ENCODE results near the gene SERTM1. TPM values are rescaled to one million over a fixed set of nuclear protein-coding genes. Genes with fewer than 3 reads are reported as not detected.

Gene SERTM1
- total RNA-seq, 1 donor from 2014 or later, result 0.08 TPM

DNA sequence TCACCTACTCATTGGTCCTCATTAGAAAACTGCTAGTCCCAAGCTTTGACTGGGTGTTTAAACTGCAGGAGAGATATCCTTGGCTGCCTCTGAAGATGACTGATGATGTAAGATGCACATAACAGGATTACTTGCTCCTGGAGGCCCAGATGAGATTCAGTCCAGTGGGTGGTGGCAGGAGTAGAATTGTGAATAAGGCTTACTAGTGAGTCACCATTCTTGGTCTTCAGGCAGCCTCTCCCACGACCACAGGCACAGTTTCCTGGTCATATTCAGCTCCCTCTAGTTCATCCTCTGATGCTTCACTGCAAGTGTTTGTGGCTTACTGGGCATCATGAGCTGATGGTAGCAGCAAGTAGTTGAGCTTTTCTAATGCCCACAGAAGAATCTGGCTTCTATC, 12.1 kb downstream of the SERTM1 start:
- Mint-ChIP-seq H3K36me3 (ENCODE audit: low read depth, unreplicated experiment) (no peaks in the 10 kb centered on the region), H3K27ac (ENCODE audit: unreplicated experiment) (no peak overlapping the region), H3K4me1 (ENCODE audit: unreplicated experiment) (no peaks in the 10 kb centered on the region), H3K27me3 (ENCODE audit: unreplicated experiment) (peaks cover 1% of the 10 kb centered on the region), H3K4me3 (ENCODE audit: unreplicated experiment) (no peak overlapping the region), H3K9me3 (ENCODE audit: unreplicated experiment) (no peaks in the 10 kb centered on the region)
- no peak for DNase-seq (ENCODE audit: low spot score)
- TF ChIP-seq, protein P1, sequence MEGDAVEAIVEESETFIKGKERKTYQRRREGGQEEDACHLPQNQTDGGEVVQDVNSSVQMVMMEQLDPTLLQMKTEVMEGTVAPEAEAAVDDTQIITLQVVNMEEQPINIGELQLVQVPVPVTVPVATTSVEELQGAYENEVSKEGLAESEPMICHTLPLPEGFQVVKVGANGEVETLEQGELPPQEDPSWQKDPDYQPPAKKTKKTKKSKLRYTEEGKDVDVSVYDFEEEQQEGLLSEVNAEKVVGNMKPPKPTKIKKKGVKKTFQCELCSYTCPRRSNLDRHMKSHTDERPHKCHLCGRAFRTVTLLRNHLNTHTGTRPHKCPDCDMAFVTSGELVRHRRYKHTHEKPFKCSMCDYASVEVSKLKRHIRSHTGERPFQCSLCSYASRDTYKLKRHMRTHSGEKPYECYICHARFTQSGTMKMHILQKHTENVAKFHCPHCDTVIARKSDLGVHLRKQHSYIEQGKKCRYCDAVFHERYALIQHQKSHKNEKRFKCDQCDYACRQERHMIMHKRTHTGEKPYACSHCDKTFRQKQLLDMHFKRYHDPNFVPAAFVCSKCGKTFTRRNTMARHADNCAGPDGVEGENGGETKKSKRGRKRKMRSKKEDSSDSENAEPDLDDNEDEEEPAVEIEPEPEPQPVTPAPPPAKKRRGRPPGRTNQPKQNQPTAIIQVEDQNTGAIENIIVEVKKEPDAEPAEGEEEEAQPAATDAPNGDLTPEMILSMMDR (IDR thresholded peaks at IDR 0.05; ENCODE audit: unreplicated experiment), result no peak

DNA sequence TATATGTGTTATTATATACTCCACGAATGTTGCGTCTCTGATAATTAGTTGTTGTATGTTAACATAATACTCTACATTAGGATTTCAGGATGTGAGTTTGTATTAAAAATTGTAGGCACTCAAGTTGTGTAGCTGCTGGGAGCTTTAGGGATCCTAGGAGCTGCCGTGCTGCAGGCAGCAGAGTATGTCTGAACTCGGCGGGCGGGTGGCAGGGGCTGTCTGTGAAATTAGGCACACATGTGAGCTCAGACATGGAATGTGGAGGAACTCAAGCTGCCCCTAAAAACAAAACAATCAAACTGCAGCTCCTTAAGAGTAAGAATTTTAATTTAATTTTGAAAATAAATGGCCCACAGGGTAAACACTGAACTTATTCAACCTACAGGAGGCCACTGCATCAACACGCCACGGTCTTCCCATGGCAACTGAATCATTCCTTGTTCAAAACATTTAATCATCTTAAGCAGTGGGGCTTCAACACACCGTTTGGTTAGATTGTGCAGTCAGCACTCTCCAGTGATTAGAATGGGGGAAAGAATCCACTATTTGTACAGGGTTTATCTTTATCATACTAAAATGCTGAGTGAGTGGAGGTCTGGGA, 22.7 kb downstream of the SERTM1 start:
- no peak overlapping the region for H3K4me3 Mint-ChIP-seq (ENCODE audit: unreplicated experiment)
- no peaks in the 10 kb centered on the region for H3K36me3 Mint-ChIP-seq (ENCODE audit: low read depth, unreplicated experiment)

DNA sequence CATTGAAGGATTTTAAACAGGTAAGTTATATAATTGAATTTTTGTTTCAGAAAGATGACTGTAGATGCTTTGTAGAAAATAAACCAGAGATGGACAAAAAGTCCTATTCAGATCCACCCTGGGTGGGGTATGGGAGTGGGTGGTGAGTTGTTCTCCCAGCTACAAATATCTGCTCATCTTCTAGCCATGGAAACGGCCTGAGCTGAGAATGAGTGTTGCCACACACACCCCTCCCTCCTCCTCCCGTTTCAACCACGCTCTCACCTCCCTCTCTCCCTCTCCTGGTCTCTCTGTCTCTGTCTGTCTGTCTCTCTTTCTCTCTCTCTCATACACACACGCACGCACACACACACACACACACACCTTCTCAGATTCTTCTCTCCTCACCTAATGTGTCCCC, 26.4 kb downstream of the SERTM1 start:
- Mint-ChIP-seq H3K27me3 (ENCODE audit: unreplicated experiment) (peaks cover 8% of the 10 kb centered on the region), H3K4me3 (ENCODE audit: unreplicated experiment) (no peak overlapping the region), H3K27ac (ENCODE audit: unreplicated experiment) (no peak overlapping the region), H3K4me1 (ENCODE audit: unreplicated experiment) (peaks cover 3% of the 10 kb centered on the region), H3K36me3 (ENCODE audit: low read depth, unreplicated experiment) (no peaks in the 10 kb centered on the region), H3K9me3 (ENCODE audit: unreplicated experiment) (no peaks in the 10 kb centered on the region)
- TF ChIP-seq, protein P1 (IDR thresholded peaks at IDR 0.05; ENCODE audit: unreplicated experiment), result no peak
- no peak for DNase-seq (ENCODE audit: low spot score)

More for the DNA sequence above, 22.7 kb downstream of the SERTM1 start:
- H3K27me3 Mint-ChIP-seq (ENCODE audit: unreplicated experiment), result peaks cover 4% of the 10 kb centered on the region
- TF ChIP-seq, protein P1 (IDR thresholded peaks at IDR 0.05; ENCODE audit: unreplicated experiment), result no peak
- H3K4me1 Mint-ChIP-seq (ENCODE audit: unreplicated experiment), result peaks cover 3% of the 10 kb centered on the region
- DNase-seq (ENCODE audit: low spot score), result no peak
- H3K9me3 Mint-ChIP-seq (ENCODE audit: unreplicated experiment), result no peaks in the 10 kb centered on the region
- no peak overlapping the region for H3K27ac Mint-ChIP-seq (ENCODE audit: unreplicated experiment)

DNA sequence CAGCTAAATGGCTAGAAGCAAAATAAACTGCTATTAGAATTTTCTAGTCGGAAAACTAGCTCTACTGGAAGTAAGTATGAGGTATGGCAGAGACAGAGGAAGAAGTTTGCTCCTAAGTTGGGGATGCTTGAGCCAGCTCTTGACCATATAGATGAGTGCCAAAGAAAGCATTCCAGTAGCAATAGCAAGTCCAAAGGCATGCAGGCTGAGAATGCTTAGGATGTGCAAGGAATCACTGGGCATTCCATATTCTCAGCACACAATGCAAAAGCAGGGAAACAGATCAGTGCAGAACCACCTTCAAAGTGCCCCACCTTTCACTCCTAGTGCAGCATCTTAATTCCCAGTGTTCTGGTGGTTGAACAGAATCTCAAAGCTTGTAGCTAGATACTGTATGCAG, 32.9 kb downstream of the SERTM1 start:
- H3K4me1 Mint-ChIP-seq (ENCODE audit: unreplicated experiment), result no peaks in the 10 kb centered on the region
- H3K36me3 Mint-ChIP-seq (ENCODE audit: low read depth, unreplicated experiment), result no peaks in the 10 kb centered on the region
- H3K4me3 Mint-ChIP-seq (ENCODE audit: unreplicated experiment), result no peak overlapping the region
- no peak for DNase-seq (ENCODE audit: low spot score)
- H3K27me3 Mint-ChIP-seq (ENCODE audit: unreplicated experiment), result peaks cover 10% of the 10 kb centered on the region
- H3K9me3 Mint-ChIP-seq (ENCODE audit: unreplicated experiment), result no peaks in the 10 kb centered on the region
- TF ChIP-seq, protein P1 (IDR thresholded peaks at IDR 0.05; ENCODE audit: unreplicated experiment), result no peak
- H3K27ac Mint-ChIP-seq (ENCODE audit: unreplicated experiment), result no peak overlapping the region

- H3K36me3 Mint-ChIP-seq (ENCODE audit: low read depth, unreplicated experiment), result no peaks in the 10 kb centered on the region
Measured at GRCh38 chr13:36709136-36709890, 35.5 kb downstream of the SERTM1 start.

More at GRCh38 chr13:36709136-36709890, 35.5 kb downstream of the SERTM1 start:
- TF ChIP-seq, protein P1 (IDR thresholded peaks at IDR 0.05; ENCODE audit: unreplicated experiment), result no peak
- Mint-ChIP-seq H3K4me1 (ENCODE audit: unreplicated experiment) (no peaks in the 10 kb centered on the region), H3K4me3 (ENCODE audit: unreplicated experiment) (no peak overlapping the region), H3K27ac (ENCODE audit: unreplicated experiment) (no peak overlapping the region), H3K27me3 (ENCODE audit: unreplicated experiment) (peaks cover 16% of the 10 kb centered on the region), H3K9me3 (ENCODE audit: unreplicated experiment) (no peaks in the 10 kb centered on the region)
- DNase-seq (ENCODE audit: low spot score), result no peak

All from endothelial cell (in vitro differentiated cells).